MM.1S (cell line): ENCODE results near the gene GRB10.

ENCODE experiments used
- DNase-seq: peaks from one replicate; pipeline ENCODE4 v3.0.0-alpha.2; 2015
- H2AFZ ChIP-seq: fragments of 300-600 bp; sonication (generic); 2 replicates; pipeline ENCODE4 v1.6.0; 2016; ENCODE audit warnings: antibody characterized with exemption, low read length
- H3F3A ChIP-seq: fragments of 300-600 bp; sonication (generic); 2 replicates; pipeline ENCODE4 v1.6.1; 2016; ENCODE audit warnings: mild to moderate bottlenecking, antibody characterized with exemption, low read length, moderate library complexity, mixed read lengths; ENCODE audit not compliant: insufficient read depth
- H3K27ac ChIP-seq: fragments of 300-600 bp; sonication (generic); 2 replicates; pipeline ENCODE4 v1.5.1; 2016; ENCODE audit warnings: mild to moderate bottlenecking, low read length
- H3K27me3 ChIP-seq: fragments of 300-600 bp; sonication (generic); replicated peaks from 2 replicates; pipeline ENCODE4 v1.6.0; 2016; ENCODE audit warnings: low read length; ENCODE audit not compliant: insufficient read depth
- H3K36me3 ChIP-seq: fragments of 300-600 bp; sonication (generic); replicated peaks from 2 replicates; pipeline ENCODE4 v1.6.1; 2016; ENCODE audit warnings: mild to moderate bottlenecking, low read length, mixed read lengths; ENCODE audit not compliant: insufficient read depth
- H3K4me1 ChIP-seq: fragments of 300-600 bp; sonication (generic); 2 replicates; pipeline ENCODE4 v1.6.1; 2016; ENCODE audit warnings: low read length, mixed read lengths
- H3K4me2 ChIP-seq: fragments of 300-600 bp; sonication (generic); 2 replicates; pipeline ENCODE4 v1.6.0; 2016; ENCODE audit warnings: low read depth, low read length
- H3K4me3 ChIP-seq: fragments of 300-600 bp; sonication (generic); 2 replicates; pipeline ENCODE4 v1.5.1; 2016; ENCODE audit warnings: low read length, mixed read lengths
- H3K79me2 ChIP-seq: fragments of 300-600 bp; sonication (generic); 2 replicates; pipeline ENCODE4 v1.6.1; 2016; ENCODE audit warnings: mixed run types, low read length, mixed read lengths
- H3K9ac ChIP-seq: fragments of 300-600 bp; sonication (generic); 2 replicates; pipeline ENCODE4 v1.6.1; 2016; ENCODE audit warnings: low read length, mixed read lengths
- H3K9me2 ChIP-seq: fragments of 300-600 bp; sonication (generic); replicated peaks from 2 replicates; pipeline ENCODE4 v1.6.1; 2016; ENCODE audit warnings: mild to moderate bottlenecking, low read length, mixed read lengths; ENCODE audit not compliant: insufficient read depth
- H3K9me3 ChIP-seq: fragments of 300-600 bp; sonication (generic); replicated peaks from 2 replicates; pipeline ENCODE4 v1.6.1; 2016; ENCODE audit warnings: mild to moderate bottlenecking, low read length, mixed read lengths; ENCODE audit not compliant: insufficient read depth
- H4K20me1 ChIP-seq: fragments of 300-600 bp; sonication (generic); 2 replicates; pipeline ENCODE4 v1.6.1; 2016; ENCODE audit warnings: mild to moderate bottlenecking, low read length, moderate library complexity, mixed read lengths; ENCODE audit not compliant: insufficient read depth
- CTCF ChIP-seq: fragments of 300-600 bp; sonication (generic); IDR thresholded peaks from 2 replicates; pipeline ENCODE4 v1.5.1; 2016; ENCODE audit warnings: antibody characterized with exemption, low read length, mixed read lengths
- EZH2 ChIP-seq: fragments of 300-600 bp; sonication (generic); optimal IDR thresholded peaks from 2 replicates; pipeline ENCODE3; 2017; ENCODE audit warnings: low read depth, mild to moderate bottlenecking, antibody characterized with exemption, low read length, mixed read lengths
- EZH2phosphoT487 ChIP-seq: fragments of 300-600 bp; sonication (generic); IDR thresholded peaks from 2 replicates; pipeline ENCODE4 v1.6.1; 2018; ENCODE audit warnings: antibody characterized with exemption, low read length

The GRB10 gene

GRCh38 chr7:50762337-50762736 is 20.4 kb downstream of the GRB10 start:
- Histone ChIP-seq H3K9me3 (no peaks in the 10 kb centered on the region), H3K79me2 (no peaks in the 10 kb centered on the region), H3F3A (no peaks in the 10 kb centered on the region)

GRCh38 chr7:50761713-50762112 is 21.0 kb downstream of the GRB10 start:
- H3K9me3 ChIP-seq = no peaks in the 10 kb centered on the region
- no peaks in the 10 kb centered on the region for H3K9me2 ChIP-seq
- H2AFZ ChIP-seq = no peak overlapping the region
- H3K36me3 ChIP-seq = no peaks in the 10 kb centered on the region
- no peaks in the 10 kb centered on the region for H4K20me1 ChIP-seq
- H3K9ac ChIP-seq = no peak overlapping the region
- no peaks in the 10 kb centered on the region for H3K27me3 ChIP-seq
- no peak for DNase-seq
- no peaks in the 10 kb centered on the region for H3K79me2 ChIP-seq
- H3K4me2 ChIP-seq = no peak overlapping the region
- no peak overlapping the region for H3K4me3 ChIP-seq
- no peaks in the 10 kb centered on the region for H3K4me1 ChIP-seq
- H3K27ac ChIP-seq = no peak overlapping the region
- TF ChIP-seq CTCF = no peak
- TF ChIP-seq EZH2 = no peak
- no peak for TF ChIP-seq EZH2phosphoT487
- H3F3A ChIP-seq = no peaks in the 10 kb centered on the region

More at GRCh38 chr7:50762337-50762736, 20.4 kb downstream of the GRB10 start:
- Histone ChIP-seq H3K27ac (no peak overlapping the region), H3K27me3 (no peaks in the 10 kb centered on the region), H3K9me2 (no peaks in the 10 kb centered on the region), H3K4me3 (no peak overlapping the region), H2AFZ (no peak overlapping the region), H3K4me1 (no peaks in the 10 kb centered on the region), H3K4me2 (no peak overlapping the region), H3K9ac (no peak overlapping the region), H4K20me1 (no peaks in the 10 kb centered on the region), H3K36me3 (no peaks in the 10 kb centered on the region)
- DNase-seq = no peak
- TF ChIP-seq EZH2 = no peak
- TF ChIP-seq EZH2phosphoT487 = no peak
- TF ChIP-seq CTCF = no peak

- H3K36me3 ChIP-seq = no peaks in the 10 kb centered on the region
- no peaks in the 10 kb centered on the region for H3K4me1 ChIP-seq
- H3K4me2 ChIP-seq = no peak overlapping the region
- H3K79me2 ChIP-seq = no peaks in the 10 kb centered on the region
- H3K4me3 ChIP-seq = no peak overlapping the region
- no peak overlapping the region for H3K9ac ChIP-seq
- H3K27ac ChIP-seq = no peak overlapping the region
- TF ChIP-seq EZH2 (no peak), CTCF (no peak), EZH2phosphoT487 (no peak)
- H3K9me2 ChIP-seq = no peaks in the 10 kb centered on the region
- DNase-seq = no peak
- H3K9me3 ChIP-seq = no peaks in the 10 kb centered on the region
- H3F3A ChIP-seq = no peaks in the 10 kb centered on the region
- H3K27me3 ChIP-seq = no peaks in the 10 kb centered on the region
- H4K20me1 ChIP-seq = no peaks in the 10 kb centered on the region
- no peak overlapping the region for H2AFZ ChIP-seq
Measured at GRCh38 chr7:50757703-50758390, 24.8 kb downstream of the GRB10 start.
